Panc1 (cell line): ENCODE measurements around the gene MYO18B. TPM values are rescaled to one million over a fixed set of nuclear protein-coding genes. Genes with fewer than 3 reads are reported as not detected.

Experiments used
- ATAC-seq: fragments of 200-7000 bp; cut with Tn5 transposase; 2 replicates; pipeline ENCODE4 v1.9.1; 2020; ENCODE audit warnings: mild to moderate bottlenecking, moderate library complexity
- BruUV-seq: library from RNA; stranded (reverse); fragments of 400-500 nt; replicated peaks from 2 replicates; lab custom pipeline; 2021; lab: Mats Ljungman, UMichigan
- CTCF ChIA-PET: fragments of 300-600 bp; sonication (Branson Sonifier 250); formaldehyde crosslinking; loops from one replicate; lab custom pipeline; 2022; ENCODE audit warnings: antibody characterized with exemption; lab: Charles Lee
- POLR2A ChIA-PET: fragments of 300-600 bp; sonication (Branson Sonifier 250); formaldehyde crosslinking; loops from one replicate; lab custom pipeline; 2022; ENCODE audit warnings: antibody characterized with exemption; lab: Charles Lee
- DNase-seq: peaks from one replicate; pipeline ENCODE4 v3.0.0-alpha.2; 2010; ENCODE audit warnings: low read depth, low spot score
- H3K27ac ChIP-seq: 2 replicates; pipeline ENCODE4 v1.5.1; 2011; ENCODE audit warnings: mild to moderate bottlenecking, low read length, inconsistent platforms
- H3K27me3 ChIP-seq: fragments of 200-500 bp; sonication (Bioruptor generic); 2 replicates; pipeline ENCODE4 v1.6.0; 2014; ENCODE audit warnings: low read length, inconsistent platforms; ENCODE audit not compliant: control insufficient read depth, insufficient read depth
- H3K36me3 ChIP-seq: fragments of 200-500 bp; sonication (Bioruptor generic); 2 replicates; pipeline ENCODE4 v1.5.1; 2014; ENCODE audit warnings: inconsistent platforms, mild to moderate bottlenecking, low read length, moderate library complexity; ENCODE audit not compliant: control insufficient read depth, insufficient read depth
- H3K4me1 ChIP-seq: 2 replicates; pipeline ENCODE4 v1.5.1; 2011; ENCODE audit warnings: inconsistent platforms, mild to moderate bottlenecking, low read length, moderate library complexity; ENCODE audit not compliant: control insufficient read depth, insufficient read depth
- H3K4me3 ChIP-seq, 2 experiments: 2 replicates each; pipeline ENCODE4 v1.5.1; 2011 to 2012; ENCODE audit warnings: low read depth in 2 of 2, low read length in 2 of 2, mild to moderate bottlenecking in 2 of 2, inconsistent platforms in 1 of 2, moderate library complexity in 1 of 2
- H3K9me3 ChIP-seq: fragments of 200-500 bp; sonication (Bioruptor generic); 2 replicates; pipeline ENCODE4 v1.5.1; 2014; ENCODE audit warnings: low read depth, mild to moderate bottlenecking, inconsistent platforms, low read length, moderate library complexity; ENCODE audit not compliant: control insufficient read depth, insufficient read depth
- POLR2AphosphoS5 ChIP-seq: IDR thresholded peaks from 2 replicates; pipeline ENCODE4 v1.6.1; 2012; ENCODE audit warnings: mild to moderate bottlenecking, low read depth, low read length, moderate library complexity
- SIN3A ChIP-seq: IDR thresholded peaks from 2 replicates; pipeline ENCODE4 v1.6.1; 2012; ENCODE audit warnings: low read depth, mild to moderate bottlenecking, low read length, moderate library complexity, borderline replicate concordance; ENCODE audit not compliant: insufficient read depth
- TCF7L2 ChIP-seq: IDR thresholded peaks from 2 replicates; pipeline ENCODE4 v1.6.1; 2011; ENCODE audit warnings: mild to moderate bottlenecking, low read depth, low read length, inconsistent platforms
- in situ Hi-C: cut with HindIII; loops from 2 replicates; pipeline ENCODE4 v1.10.0; 2016; ENCODE audit warnings: low sequenced_read_pairs, low pct_unique_long_range_greater_than_20kb
- intact Hi-C: fragments of 100-400 bp; cut with micrococcal nuclease; formaldehyde crosslinking; loops from one replicate; pipeline ENCODE4 v1.10.0; 2022; ENCODE audit not compliant: unreplicated experiment
- total RNA-seq: library from RNA; stranded (reverse); gene quantifications from one replicate; pipeline ENCODE4 v1.2.1, GENCODE V29; 2021; ENCODE audit not compliant: unreplicated experiment
- TF ChIP-seq, protein P1 (sequence below): fragments of 450-650 bp; IDR thresholded peaks from 2 replicates; pipeline ENCODE4 v1.5.1; 2017; ENCODE audit warnings: mild to moderate bottlenecking
- TF ChIP-seq, protein P2 (sequence below), 2 experiments: IDR thresholded peaks; 2 replicates each; pipeline ENCODE4 v1.6.1; 2011 to 2012; ENCODE audit warnings: low read depth in 2 of 2, control low read depth in 1 of 2, low read length in 1 of 2, mild to moderate bottlenecking in 1 of 2, moderate library complexity in 1 of 2; ENCODE audit not compliant: insufficient read depth in 1 of 2

The MYO18B gene
- total RNA-seq, 1 experiment from 2014 or later = not detected

DNA sequence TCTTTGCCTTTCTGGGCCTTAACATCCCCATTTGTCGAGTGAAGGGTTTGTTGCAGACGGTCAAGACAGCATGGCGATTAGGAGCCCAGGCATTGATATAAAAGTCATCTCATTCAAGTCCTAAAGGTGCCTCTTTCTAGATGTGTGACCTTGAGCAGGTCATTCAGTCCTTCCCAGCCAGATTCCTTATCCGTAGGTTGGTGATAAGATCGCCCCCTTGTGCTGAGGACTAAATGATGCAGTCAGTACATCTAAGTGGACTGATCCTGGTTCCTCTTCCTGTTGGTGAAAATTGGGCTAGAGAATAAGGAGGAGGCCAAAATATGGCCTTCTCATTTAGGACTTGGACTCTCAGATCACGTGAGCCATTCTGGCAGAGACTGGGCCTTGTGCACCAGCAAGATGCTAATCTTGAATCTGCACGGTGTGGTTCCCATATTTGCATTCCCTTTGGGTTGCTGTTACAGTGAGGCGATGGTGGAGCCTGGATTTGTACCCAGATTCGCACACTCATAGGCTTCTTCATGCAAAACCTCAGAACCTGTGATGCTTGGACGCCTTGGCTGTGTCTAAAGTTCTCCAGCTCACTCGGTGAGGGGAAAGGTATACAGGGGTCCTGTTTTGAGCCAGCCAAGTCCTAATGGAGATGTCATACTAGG, 156.8 kb downstream of the MYO18B start:
- H3K27ac ChIP-seq = no peak overlapping the region
- H3K4me3 ChIP-seq = no peak overlapping the region
- H3K4me1 ChIP-seq = no peaks in the 10 kb centered on the region
- ATAC-seq (no peak), DNase-seq (no peak)
- intact Hi-C loops = no loop called here
- no peaks in the 10 kb centered on the region for H3K9me3 ChIP-seq
- TF ChIP-seq, protein P1, sequence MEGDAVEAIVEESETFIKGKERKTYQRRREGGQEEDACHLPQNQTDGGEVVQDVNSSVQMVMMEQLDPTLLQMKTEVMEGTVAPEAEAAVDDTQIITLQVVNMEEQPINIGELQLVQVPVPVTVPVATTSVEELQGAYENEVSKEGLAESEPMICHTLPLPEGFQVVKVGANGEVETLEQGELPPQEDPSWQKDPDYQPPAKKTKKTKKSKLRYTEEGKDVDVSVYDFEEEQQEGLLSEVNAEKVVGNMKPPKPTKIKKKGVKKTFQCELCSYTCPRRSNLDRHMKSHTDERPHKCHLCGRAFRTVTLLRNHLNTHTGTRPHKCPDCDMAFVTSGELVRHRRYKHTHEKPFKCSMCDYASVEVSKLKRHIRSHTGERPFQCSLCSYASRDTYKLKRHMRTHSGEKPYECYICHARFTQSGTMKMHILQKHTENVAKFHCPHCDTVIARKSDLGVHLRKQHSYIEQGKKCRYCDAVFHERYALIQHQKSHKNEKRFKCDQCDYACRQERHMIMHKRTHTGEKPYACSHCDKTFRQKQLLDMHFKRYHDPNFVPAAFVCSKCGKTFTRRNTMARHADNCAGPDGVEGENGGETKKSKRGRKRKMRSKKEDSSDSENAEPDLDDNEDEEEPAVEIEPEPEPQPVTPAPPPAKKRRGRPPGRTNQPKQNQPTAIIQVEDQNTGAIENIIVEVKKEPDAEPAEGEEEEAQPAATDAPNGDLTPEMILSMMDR = peak; percentile 36
- no peak for TF ChIP-seq POLR2AphosphoS5
- in situ Hi-C loops = no loop called here
- H3K27me3 ChIP-seq = no peaks in the 10 kb centered on the region
- no peaks in the 10 kb centered on the region for H3K36me3 ChIP-seq
- ChIA-PET POLR2A (no interaction called here), CTCF (no interaction called here)
- no TSS peak for BruUV-seq

DNA sequence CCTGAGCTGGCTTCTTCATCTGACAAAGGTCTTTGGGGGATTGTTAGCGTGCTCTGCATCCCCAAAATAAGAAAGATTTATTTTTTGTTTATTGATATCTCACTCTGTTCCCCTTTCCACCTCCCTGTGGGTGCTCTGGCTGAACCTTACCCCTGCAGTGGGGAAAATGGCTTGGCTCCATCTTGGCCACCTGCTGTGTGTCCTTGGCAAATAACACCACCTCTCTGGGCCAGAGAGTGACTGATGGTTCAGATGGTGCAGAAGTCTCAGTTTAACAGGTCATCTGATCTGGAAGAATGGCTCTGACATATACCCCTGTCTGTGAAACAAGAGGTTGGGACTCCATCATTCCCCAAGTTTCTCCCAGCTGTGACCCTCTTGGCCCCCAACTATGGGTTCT, 157.6 kb downstream of the MYO18B start:
- in situ Hi-C loops = no loop called here
- intact Hi-C loops = no loop called here
- CTCF ChIA-PET = no interaction called here

More for the DNA sequence above, 157.6 kb downstream of the MYO18B start:
- DNase-seq (no peak), ATAC-seq (no peak)
- H3K9me3 ChIP-seq = no peaks in the 10 kb centered on the region
- no peaks in the 10 kb centered on the region for H3K36me3 ChIP-seq
- H3K4me3 ChIP-seq = no peak overlapping the region
- no peaks in the 10 kb centered on the region for H3K4me1 ChIP-seq
- no peak overlapping the region for H3K27ac ChIP-seq
- BruUV-seq = no TSS peak
- POLR2A ChIA-PET = no interaction called here
- TF ChIP-seq TCF7L2 = no peak
- TF ChIP-seq POLR2AphosphoS5 = no peak
- TF ChIP-seq, protein P2, sequence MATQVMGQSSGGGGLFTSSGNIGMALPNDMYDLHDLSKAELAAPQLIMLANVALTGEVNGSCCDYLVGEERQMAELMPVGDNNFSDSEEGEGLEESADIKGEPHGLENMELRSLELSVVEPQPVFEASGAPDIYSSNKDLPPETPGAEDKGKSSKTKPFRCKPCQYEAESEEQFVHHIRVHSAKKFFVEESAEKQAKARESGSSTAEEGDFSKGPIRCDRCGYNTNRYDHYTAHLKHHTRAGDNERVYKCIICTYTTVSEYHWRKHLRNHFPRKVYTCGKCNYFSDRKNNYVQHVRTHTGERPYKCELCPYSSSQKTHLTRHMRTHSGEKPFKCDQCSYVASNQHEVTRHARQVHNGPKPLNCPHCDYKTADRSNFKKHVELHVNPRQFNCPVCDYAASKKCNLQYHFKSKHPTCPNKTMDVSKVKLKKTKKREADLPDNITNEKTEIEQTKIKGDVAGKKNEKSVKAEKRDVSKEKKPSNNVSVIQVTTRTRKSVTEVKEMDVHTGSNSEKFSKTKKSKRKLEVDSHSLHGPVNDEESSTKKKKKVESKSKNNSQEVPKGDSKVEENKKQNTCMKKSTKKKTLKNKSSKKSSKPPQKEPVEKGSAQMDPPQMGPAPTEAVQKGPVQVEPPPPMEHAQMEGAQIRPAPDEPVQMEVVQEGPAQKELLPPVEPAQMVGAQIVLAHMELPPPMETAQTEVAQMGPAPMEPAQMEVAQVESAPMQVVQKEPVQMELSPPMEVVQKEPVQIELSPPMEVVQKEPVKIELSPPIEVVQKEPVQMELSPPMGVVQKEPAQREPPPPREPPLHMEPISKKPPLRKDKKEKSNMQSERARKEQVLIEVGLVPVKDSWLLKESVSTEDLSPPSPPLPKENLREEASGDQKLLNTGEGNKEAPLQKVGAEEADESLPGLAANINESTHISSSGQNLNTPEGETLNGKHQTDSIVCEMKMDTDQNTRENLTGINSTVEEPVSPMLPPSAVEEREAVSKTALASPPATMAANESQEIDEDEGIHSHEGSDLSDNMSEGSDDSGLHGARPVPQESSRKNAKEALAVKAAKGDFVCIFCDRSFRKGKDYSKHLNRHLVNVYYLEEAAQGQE (IDR thresholded peaks at IDR 0.05; ENCODE audit: insufficient read depth in 1 of 2, low read depth in 2 of 2, low read length in 1 of 2) = no peak
- TF ChIP-seq, protein P1 = no peak
- TF ChIP-seq SIN3A = no peak
- H3K27me3 ChIP-seq = no peaks in the 10 kb centered on the region; the same call in none of the 2 replicates
